ENCODE data around the gene TMSB10.

Gene TMSB10

DNA sequence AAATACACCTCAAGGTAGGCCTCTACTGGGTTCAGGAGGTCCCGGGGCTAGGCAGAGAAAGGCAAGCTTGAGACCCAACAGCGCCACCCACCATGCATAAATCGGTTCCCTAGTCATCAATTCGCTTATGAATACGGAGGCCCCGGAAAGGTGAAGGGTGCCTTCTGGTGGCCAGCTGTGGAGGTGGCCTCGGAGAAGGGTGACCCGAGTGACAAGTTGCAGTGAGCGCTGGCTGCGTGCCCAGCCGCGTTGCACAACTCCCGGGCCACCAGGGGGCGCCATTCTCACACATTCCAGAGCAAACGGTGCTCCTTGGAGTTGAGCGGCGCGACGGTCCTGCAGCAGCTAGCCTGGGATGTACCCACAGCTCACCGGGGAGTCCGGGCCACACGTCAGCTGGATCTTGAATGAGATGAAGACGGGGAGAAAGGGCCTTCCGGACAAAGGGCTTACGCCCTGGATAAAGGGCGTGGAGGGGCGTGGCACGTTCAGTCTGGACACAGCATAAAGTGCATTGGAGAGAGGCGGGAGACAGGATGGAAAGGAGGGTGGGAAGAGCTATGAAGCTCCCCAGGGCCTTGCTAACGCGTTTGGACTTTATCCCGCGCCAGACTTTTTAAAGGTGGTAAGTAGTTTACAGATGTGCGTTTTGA, 20.4 kb downstream of the TMSB10 start:
- peak; percentile 68 for DNase-seq (ENCODE audit: low read depth)
- TF ChIP-seq, protein P1, sequence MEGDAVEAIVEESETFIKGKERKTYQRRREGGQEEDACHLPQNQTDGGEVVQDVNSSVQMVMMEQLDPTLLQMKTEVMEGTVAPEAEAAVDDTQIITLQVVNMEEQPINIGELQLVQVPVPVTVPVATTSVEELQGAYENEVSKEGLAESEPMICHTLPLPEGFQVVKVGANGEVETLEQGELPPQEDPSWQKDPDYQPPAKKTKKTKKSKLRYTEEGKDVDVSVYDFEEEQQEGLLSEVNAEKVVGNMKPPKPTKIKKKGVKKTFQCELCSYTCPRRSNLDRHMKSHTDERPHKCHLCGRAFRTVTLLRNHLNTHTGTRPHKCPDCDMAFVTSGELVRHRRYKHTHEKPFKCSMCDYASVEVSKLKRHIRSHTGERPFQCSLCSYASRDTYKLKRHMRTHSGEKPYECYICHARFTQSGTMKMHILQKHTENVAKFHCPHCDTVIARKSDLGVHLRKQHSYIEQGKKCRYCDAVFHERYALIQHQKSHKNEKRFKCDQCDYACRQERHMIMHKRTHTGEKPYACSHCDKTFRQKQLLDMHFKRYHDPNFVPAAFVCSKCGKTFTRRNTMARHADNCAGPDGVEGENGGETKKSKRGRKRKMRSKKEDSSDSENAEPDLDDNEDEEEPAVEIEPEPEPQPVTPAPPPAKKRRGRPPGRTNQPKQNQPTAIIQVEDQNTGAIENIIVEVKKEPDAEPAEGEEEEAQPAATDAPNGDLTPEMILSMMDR (conservative IDR thresholded peaks at IDR 0.05; ENCODE audit: low read depth, low read length), result peak; percentile 87
- H3K4me3 ChIP-seq (ENCODE audit: low read length), result peak overlapping the region; percentile 47

DNA sequence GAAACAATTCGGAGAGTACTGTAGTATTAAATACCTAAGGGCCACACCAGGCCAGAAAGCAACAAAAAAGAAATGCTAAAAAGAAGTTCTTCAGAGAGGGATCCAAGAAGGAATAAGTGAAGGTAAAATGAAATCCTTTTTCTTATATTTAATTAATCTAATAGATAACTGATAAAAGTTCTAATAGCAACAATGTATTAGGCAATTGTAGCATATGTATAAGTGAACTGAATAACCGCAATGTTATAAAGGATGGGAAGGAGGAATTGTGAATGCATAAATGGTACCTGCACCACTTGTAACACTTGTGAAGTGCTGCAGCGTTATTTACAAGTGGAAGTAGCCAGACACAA, 21.8 kb downstream of the TMSB10 start:
- H3K4me3 ChIP-seq (ENCODE audit: low read length), result no peak overlapping the region
- no peak for DNase-seq (ENCODE audit: low read depth)
- TF ChIP-seq, protein P1 (conservative IDR thresholded peaks at IDR 0.05; ENCODE audit: low read depth, low read length), result no peak

DNA sequence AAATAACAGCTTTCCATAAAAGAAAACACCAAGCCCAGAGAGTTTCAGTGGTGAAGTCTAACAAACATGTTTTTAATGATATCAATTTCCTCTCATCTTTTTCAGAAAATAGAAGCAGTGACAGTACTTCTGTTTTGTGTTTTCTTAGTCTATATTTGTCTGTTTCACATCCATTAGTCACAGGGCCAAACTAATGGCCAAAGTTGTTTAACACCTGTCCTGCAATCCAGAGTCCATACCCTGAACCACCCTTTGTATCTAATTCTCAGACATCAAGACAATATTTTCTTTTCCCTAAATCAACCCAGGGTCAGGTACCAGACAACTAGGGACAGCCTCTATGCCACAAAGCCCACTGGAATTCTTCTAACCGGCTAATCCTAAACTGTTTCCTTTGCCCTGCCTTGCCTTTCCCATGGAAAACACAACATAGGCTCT, 25.9 kb downstream of the TMSB10 start:
- DNase-seq (ENCODE audit: low read depth), result no peak
- TF ChIP-seq, protein P1 (conservative IDR thresholded peaks at IDR 0.05; ENCODE audit: low read depth, low read length), result no peak
- no peak overlapping the region for H3K4me3 ChIP-seq (ENCODE audit: low read length)

DNA sequence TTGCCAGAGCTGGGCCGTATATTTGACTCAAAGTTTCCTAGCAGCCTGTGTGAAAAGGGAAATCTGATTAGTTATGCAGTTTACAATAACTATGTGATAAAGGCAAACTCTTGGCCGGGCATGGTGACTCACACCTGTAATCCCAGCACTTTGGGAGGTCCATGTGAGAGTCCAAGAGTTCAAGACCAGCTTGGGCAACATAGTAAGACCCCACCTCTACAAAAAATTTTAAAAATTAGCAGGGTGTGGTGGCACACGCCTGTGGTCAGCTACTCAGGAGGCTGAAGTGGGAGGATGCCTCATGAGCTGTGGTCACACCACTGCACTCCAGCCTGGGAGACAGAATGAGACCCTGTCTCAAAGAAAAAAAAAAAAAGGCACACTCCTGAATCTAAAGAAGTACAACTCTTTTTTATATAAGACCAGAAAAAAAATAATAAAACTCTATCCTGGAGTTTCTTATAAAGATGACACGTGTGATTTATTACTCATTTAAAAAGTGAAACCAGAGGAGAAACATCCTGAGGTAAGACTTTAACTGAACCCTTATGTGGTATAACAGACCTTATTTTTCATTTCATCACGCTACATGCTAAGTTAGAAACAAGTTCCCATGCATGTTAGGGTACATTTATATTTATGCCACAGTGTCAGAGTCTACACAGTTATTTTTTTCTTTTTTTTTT, 32.9 kb downstream of the TMSB10 start:
- H3K4me3 ChIP-seq (ENCODE audit: low read length), result no peak overlapping the region
- TF ChIP-seq, protein P1 (conservative IDR thresholded peaks at IDR 0.05; ENCODE audit: low read depth, low read length), result no peak
- no peak for DNase-seq (ENCODE audit: low read depth)

DNA sequence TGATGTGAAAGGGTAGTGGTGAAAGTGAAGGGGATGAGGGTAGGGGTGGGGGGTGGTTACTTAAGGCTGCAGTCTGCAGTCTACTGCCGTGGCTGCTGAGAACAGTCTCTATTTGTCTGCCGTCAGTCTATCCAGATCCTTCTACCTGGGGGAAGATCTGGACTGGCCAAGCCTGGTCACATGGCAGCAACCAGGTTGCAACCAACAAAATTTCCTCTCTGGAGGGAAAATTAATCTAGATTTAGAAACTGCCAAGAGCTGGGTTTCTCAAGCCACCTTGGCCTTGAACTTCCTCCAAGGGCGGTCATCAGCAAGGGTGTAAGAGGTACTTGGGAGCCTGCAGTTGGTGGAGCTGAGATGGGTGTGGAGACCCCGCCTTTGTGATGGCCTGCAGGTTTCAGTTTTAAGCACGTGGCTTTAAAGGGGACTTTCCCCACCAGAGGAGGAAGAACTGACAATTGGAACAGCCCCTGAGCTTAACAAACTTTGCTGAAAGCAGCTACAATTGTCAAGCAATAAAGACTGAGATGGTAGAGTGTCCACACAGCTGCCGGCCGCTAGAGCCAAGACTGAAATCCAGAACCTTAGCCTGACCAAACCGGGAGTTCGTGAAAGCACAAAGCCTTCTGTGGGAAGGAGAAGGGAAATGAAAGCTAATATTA, 34.1 kb downstream of the TMSB10 start:
- no peak overlapping the region for H3K4me3 ChIP-seq (ENCODE audit: low read length)
- no peak for DNase-seq (ENCODE audit: low read depth)
- TF ChIP-seq, protein P1 (conservative IDR thresholded peaks at IDR 0.05; ENCODE audit: low read depth, low read length), result no peak

DNA sequence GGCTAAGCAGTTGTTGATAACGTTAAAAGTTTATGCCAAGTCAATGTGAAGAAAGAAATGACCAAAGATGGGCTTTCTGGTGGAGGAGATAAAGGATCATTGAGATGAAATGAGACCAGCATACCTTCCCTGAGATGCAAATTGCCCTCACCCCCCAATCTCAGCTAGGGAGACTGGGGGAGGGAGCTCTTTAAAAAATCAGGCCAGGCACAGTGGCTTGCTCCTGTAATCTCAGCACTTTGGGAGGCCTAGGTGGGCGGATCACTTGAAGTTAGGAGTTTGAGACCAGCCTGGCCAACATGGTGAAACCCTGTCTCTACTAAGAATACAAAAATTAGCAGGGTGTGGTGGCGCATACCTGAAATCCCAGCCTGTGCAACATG, 34.6 kb downstream of the TMSB10 start:
- no peak for DNase-seq (ENCODE audit: low read depth)
- no peak overlapping the region for H3K4me3 ChIP-seq (ENCODE audit: low read length)
- TF ChIP-seq, protein P1 (conservative IDR thresholded peaks at IDR 0.05; ENCODE audit: low read depth, low read length), result no peak

Data from retinal pigment epithelial cell (primary cell).